Panc1 (cell line): ENCODE data around the gene PIK3R1. TPM values are rescaled to one million over a fixed set of nuclear protein-coding genes. Genes with fewer than 3 reads are reported as not detected.

Source experiments
- ATAC-seq: fragments of 200-7000 bp; cut with Tn5 transposase; 2 replicates; pipeline ENCODE4 v1.9.1; 2020; ENCODE audit warnings: mild to moderate bottlenecking, moderate library complexity
- BruUV-seq: library from RNA; stranded (reverse); fragments of 400-500 nt; replicated peaks from 2 replicates; lab custom pipeline; 2021; lab: Mats Ljungman, UMichigan
- CTCF ChIA-PET: fragments of 300-600 bp; sonication (Branson Sonifier 250); formaldehyde crosslinking; loops from one replicate; lab custom pipeline; 2022; ENCODE audit warnings: antibody characterized with exemption; lab: Charles Lee
- POLR2A ChIA-PET: fragments of 300-600 bp; sonication (Branson Sonifier 250); formaldehyde crosslinking; loops from one replicate; lab custom pipeline; 2022; ENCODE audit warnings: antibody characterized with exemption; lab: Charles Lee
- DNase-seq: peaks from one replicate; pipeline ENCODE4 v3.0.0-alpha.2; 2010; ENCODE audit warnings: low read depth, low spot score
- H3K27ac ChIP-seq: 2 replicates; pipeline ENCODE4 v1.5.1; 2011; ENCODE audit warnings: mild to moderate bottlenecking, low read length, inconsistent platforms
- H3K27me3 ChIP-seq: fragments of 200-500 bp; sonication (Bioruptor generic); 2 replicates; pipeline ENCODE4 v1.6.0; 2014; ENCODE audit warnings: low read length, inconsistent platforms; ENCODE audit not compliant: control insufficient read depth, insufficient read depth
- H3K36me3 ChIP-seq: fragments of 200-500 bp; sonication (Bioruptor generic); 2 replicates; pipeline ENCODE4 v1.5.1; 2014; ENCODE audit warnings: inconsistent platforms, mild to moderate bottlenecking, low read length, moderate library complexity; ENCODE audit not compliant: control insufficient read depth, insufficient read depth
- H3K4me1 ChIP-seq: 2 replicates; pipeline ENCODE4 v1.5.1; 2011; ENCODE audit warnings: inconsistent platforms, mild to moderate bottlenecking, low read length, moderate library complexity; ENCODE audit not compliant: control insufficient read depth, insufficient read depth
- H3K4me3 ChIP-seq, 2 experiments: 2 replicates each; pipeline ENCODE4 v1.5.1; 2011 to 2012; ENCODE audit warnings: low read depth in 2 of 2, low read length in 2 of 2, mild to moderate bottlenecking in 2 of 2, inconsistent platforms in 1 of 2, moderate library complexity in 1 of 2
- H3K9me3 ChIP-seq: fragments of 200-500 bp; sonication (Bioruptor generic); 2 replicates; pipeline ENCODE4 v1.5.1; 2014; ENCODE audit warnings: low read depth, mild to moderate bottlenecking, inconsistent platforms, low read length, moderate library complexity; ENCODE audit not compliant: control insufficient read depth, insufficient read depth
- POLR2AphosphoS5 ChIP-seq: IDR thresholded peaks from 2 replicates; pipeline ENCODE4 v1.6.1; 2012; ENCODE audit warnings: mild to moderate bottlenecking, low read depth, low read length, moderate library complexity
- SIN3A ChIP-seq: IDR thresholded peaks from 2 replicates; pipeline ENCODE4 v1.6.1; 2012; ENCODE audit warnings: low read depth, mild to moderate bottlenecking, low read length, moderate library complexity, borderline replicate concordance; ENCODE audit not compliant: insufficient read depth
- TCF7L2 ChIP-seq: IDR thresholded peaks from 2 replicates; pipeline ENCODE4 v1.6.1; 2011; ENCODE audit warnings: mild to moderate bottlenecking, low read depth, low read length, inconsistent platforms
- in situ Hi-C: cut with HindIII; loops from 2 replicates; pipeline ENCODE4 v1.10.0; 2016; ENCODE audit warnings: low sequenced_read_pairs, low pct_unique_long_range_greater_than_20kb
- intact Hi-C: fragments of 100-400 bp; cut with micrococcal nuclease; formaldehyde crosslinking; loops from one replicate; pipeline ENCODE4 v1.10.0; 2022; ENCODE audit not compliant: unreplicated experiment
- total RNA-seq: library from RNA; stranded (reverse); gene quantifications from one replicate; pipeline ENCODE4 v1.2.1, GENCODE V29; 2021; ENCODE audit not compliant: unreplicated experiment
- TF ChIP-seq, protein P1 (sequence below): fragments of 450-650 bp; IDR thresholded peaks from 2 replicates; pipeline ENCODE4 v1.5.1; 2017; ENCODE audit warnings: mild to moderate bottlenecking
- TF ChIP-seq, protein P2 (sequence below), 2 experiments: IDR thresholded peaks; 2 replicates each; pipeline ENCODE4 v1.6.1; 2011 to 2012; ENCODE audit warnings: low read depth in 2 of 2, control low read depth in 1 of 2, low read length in 1 of 2, mild to moderate bottlenecking in 1 of 2, moderate library complexity in 1 of 2; ENCODE audit not compliant: insufficient read depth in 1 of 2

Gene PIK3R1
- total RNA-seq, 1 experiment from 2014 or later = 23.4 TPM

DNA sequence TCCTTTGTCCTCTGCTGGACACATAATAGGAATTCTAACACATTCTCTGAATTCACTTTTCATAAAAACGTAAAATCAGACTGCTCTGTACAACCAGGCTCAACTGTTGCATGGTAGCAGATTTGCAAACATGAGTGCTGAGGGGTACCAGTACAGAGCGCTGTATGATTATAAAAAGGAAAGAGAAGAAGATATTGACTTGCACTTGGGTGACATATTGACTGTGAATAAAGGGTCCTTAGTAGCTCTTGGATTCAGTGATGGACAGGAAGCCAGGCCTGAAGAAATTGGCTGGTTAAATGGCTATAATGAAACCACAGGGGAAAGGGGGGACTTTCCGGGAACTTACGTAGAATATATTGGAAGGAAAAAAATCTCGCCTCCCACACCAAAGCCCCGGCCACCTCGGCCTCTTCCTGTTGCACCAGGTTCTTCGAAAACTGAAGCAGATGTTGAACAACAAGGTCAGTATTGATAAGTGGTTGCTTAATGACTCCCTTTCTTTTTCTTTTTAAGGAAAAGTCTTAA lies 11.1 kb downstream of the PIK3R1 start:
- DNase-seq = no peak
- no peak for ATAC-seq
- TF ChIP-seq SIN3A (no peak), POLR2AphosphoS5 (no peak), TCF7L2 (no peak)
- TF ChIP-seq, protein P1, sequence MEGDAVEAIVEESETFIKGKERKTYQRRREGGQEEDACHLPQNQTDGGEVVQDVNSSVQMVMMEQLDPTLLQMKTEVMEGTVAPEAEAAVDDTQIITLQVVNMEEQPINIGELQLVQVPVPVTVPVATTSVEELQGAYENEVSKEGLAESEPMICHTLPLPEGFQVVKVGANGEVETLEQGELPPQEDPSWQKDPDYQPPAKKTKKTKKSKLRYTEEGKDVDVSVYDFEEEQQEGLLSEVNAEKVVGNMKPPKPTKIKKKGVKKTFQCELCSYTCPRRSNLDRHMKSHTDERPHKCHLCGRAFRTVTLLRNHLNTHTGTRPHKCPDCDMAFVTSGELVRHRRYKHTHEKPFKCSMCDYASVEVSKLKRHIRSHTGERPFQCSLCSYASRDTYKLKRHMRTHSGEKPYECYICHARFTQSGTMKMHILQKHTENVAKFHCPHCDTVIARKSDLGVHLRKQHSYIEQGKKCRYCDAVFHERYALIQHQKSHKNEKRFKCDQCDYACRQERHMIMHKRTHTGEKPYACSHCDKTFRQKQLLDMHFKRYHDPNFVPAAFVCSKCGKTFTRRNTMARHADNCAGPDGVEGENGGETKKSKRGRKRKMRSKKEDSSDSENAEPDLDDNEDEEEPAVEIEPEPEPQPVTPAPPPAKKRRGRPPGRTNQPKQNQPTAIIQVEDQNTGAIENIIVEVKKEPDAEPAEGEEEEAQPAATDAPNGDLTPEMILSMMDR = no peak
- TF ChIP-seq, protein P2, sequence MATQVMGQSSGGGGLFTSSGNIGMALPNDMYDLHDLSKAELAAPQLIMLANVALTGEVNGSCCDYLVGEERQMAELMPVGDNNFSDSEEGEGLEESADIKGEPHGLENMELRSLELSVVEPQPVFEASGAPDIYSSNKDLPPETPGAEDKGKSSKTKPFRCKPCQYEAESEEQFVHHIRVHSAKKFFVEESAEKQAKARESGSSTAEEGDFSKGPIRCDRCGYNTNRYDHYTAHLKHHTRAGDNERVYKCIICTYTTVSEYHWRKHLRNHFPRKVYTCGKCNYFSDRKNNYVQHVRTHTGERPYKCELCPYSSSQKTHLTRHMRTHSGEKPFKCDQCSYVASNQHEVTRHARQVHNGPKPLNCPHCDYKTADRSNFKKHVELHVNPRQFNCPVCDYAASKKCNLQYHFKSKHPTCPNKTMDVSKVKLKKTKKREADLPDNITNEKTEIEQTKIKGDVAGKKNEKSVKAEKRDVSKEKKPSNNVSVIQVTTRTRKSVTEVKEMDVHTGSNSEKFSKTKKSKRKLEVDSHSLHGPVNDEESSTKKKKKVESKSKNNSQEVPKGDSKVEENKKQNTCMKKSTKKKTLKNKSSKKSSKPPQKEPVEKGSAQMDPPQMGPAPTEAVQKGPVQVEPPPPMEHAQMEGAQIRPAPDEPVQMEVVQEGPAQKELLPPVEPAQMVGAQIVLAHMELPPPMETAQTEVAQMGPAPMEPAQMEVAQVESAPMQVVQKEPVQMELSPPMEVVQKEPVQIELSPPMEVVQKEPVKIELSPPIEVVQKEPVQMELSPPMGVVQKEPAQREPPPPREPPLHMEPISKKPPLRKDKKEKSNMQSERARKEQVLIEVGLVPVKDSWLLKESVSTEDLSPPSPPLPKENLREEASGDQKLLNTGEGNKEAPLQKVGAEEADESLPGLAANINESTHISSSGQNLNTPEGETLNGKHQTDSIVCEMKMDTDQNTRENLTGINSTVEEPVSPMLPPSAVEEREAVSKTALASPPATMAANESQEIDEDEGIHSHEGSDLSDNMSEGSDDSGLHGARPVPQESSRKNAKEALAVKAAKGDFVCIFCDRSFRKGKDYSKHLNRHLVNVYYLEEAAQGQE (IDR thresholded peaks at IDR 0.05; ENCODE audit: insufficient read depth in 1 of 2, low read depth in 2 of 2, low read length in 1 of 2) = no peak
- in situ Hi-C loops (no loop called here), intact Hi-C loops (no loop called here)
- ChIA-PET CTCF (no interaction called here), POLR2A (no interaction called here)
- no peaks in the 10 kb centered on the region for H3K27me3 ChIP-seq
- H3K36me3 ChIP-seq = peaks cover 4% of the 10 kb centered on the region; the same call in 1 of the 2 replicates
- no TSS peak for BruUV-seq
- H3K4me3 ChIP-seq = no peak overlapping the region
- no peak overlapping the region for H3K27ac ChIP-seq
- H3K4me1 ChIP-seq = peaks cover 3% of the 10 kb centered on the region; the same call in 1 of the 2 replicates
- no peaks in the 10 kb centered on the region for H3K9me3 ChIP-seq

DNA sequence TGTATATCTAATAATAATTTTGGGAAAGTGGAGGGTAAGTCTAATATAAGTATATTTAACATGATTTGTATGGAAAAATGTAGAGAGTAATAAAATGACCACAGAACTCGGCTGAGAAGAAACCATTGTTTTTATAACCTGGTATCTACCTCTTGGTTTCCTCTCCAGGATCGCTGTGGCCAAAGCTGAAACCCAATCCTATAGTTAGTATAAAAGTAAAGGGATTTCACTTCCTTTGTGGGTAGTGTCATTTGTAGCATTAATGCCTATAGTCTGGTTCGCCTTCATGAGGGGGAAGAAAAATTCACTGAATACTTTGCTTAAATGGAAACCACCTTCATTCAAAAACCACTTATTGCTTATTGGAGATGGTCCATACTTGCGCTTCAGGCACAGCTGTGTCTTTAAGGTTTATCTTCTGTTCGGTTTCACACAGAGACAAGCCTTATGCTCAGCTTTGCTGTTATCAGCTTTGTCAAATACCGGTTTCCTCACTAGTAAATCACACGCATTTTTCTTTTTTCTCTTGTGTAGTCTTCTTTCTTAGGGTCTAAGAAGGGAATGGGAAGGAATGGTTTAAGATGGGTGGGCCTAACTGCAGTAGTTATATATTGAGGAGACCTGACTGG lies 12.1 kb downstream of the PIK3R1 start:
- ChIA-PET CTCF (no interaction called here), POLR2A (no interaction called here)
- Histone ChIP-seq H3K27me3 (no peaks in the 10 kb centered on the region), H3K4me1 (peaks cover 3% of the 10 kb centered on the region; the same call in 1 of the 2 replicates), H3K27ac (no peak overlapping the region), H3K9me3 (no peaks in the 10 kb centered on the region), H3K4me3 (no peak overlapping the region), H3K36me3 (peaks cover 4% of the 10 kb centered on the region; the same call in 1 of the 2 replicates)
- no peak for ATAC-seq
- TSS peak; percentile 18 for BruUV-seq
- no peak for DNase-seq
- TF ChIP-seq, protein P1 = no peak
- TF ChIP-seq, protein P2 (IDR thresholded peaks at IDR 0.05; ENCODE audit: insufficient read depth in 1 of 2, low read depth in 2 of 2, low read length in 1 of 2) = no peak
- TF ChIP-seq TCF7L2 = no peak
- TF ChIP-seq POLR2AphosphoS5 = no peak
- TF ChIP-seq SIN3A = no peak
- in situ Hi-C loops (no loop called here), intact Hi-C loops (no loop called here)
